K562 (cell line): Measurements from ENCODE around the gene USF2. TPM values are rescaled to one million over a fixed set of nuclear protein-coding genes. Genes with fewer than 3 reads are reported as not detected.

Experiments used
- ATAC-seq: fragments of 200-7000 bp; cut with Tn5 transposase; 3 replicates; pipeline ENCODE4 v1.9.1; 2020; ENCODE audit warnings: moderate library complexity
- BruUV-seq: library from RNA; stranded (reverse); fragments of 400-500 nt; replicated peaks from 2 replicates; lab custom pipeline; 2021; lab: Mats Ljungman, UMichigan
- CTCF ChIA-PET: fragments of 300-600 bp; formaldehyde crosslinking; extraction: SDS; loops from one replicate; lab custom pipeline; 2021; ENCODE audit warnings: low intra/inter-chr PET ratio; lab: Yijun Ruan, JAX
- POLR2A ChIA-PET: fragments of 300-600, 350-650 bp; sonication (Branson Sonifier 250); formaldehyde crosslinking; extraction: SDS; loops from one replicate; lab custom pipeline; 2021; ENCODE audit warnings: antibody characterized with exemption, inconsistent platforms; lab: Yijun Ruan, JAX
- DNase-seq, 4 experiments: peaks; one replicate each; pipeline versions ENCODE4 v3.0.0 to v3.0.0-alpha.2; 2011 to 2018; ENCODE audit warnings: low spot score in 3 of 4, mixed read lengths in 3 of 4; ENCODE audit errors: extremely low read depth in 1 of 4
- FAIRE-seq: peaks from 2 replicates; lab custom pipeline; 2011; peaks lifted over from hg19 to GRCh38; lab: Jason Lieb, UNC
- H2AFZ ChIP-seq: 2 replicates; pipeline ENCODE4 v1.6.0; 2011; ENCODE audit warnings: low read depth, low read length, control low read depth, inconsistent platforms
- H3K27ac ChIP-seq: fragments of 200-600 bp; 3 replicates; pipeline ENCODE4 v1.8.0; 2011; ENCODE audit warnings: low read depth, mild to moderate bottlenecking, control low read depth, inconsistent platforms, low read length, moderate library complexity, mixed read lengths; ENCODE audit errors: extremely low read depth
- H3K27me3 ChIP-seq, 2 experiments: fragments of 300-600 bp in 1 of 2; 2 replicates in 1 of 2; 3 replicates in 1 of 2; pipeline versions ENCODE4 v1.6.0 to v1.8.0; 2011; ENCODE audit warnings: inconsistent platforms in 2 of 2, low read length in 2 of 2, mild to moderate bottlenecking in 1 of 2, mixed read lengths in 1 of 2, moderate library complexity in 1 of 2; ENCODE audit not compliant: control insufficient read depth in 2 of 2, insufficient read depth in 2 of 2
- H3K36me3 ChIP-seq: fragments of 300-600 bp; 3 replicates; pipeline ENCODE4 v1.8.0; 2011; ENCODE audit warnings: mild to moderate bottlenecking, low read length, inconsistent platforms; ENCODE audit not compliant: control insufficient read depth, insufficient read depth
- H3K4me1 ChIP-seq, 2 experiments: fragments of 200-600 bp in 1 of 2; replicated peaks in 1 of 2; 2 replicates in 1 of 2; 3 replicates in 1 of 2; pipeline versions ENCODE4 v1.5.1 to v1.8.0; 2011; ENCODE audit warnings: inconsistent platforms in 2 of 2, low read length in 2 of 2, mild to moderate bottlenecking in 1 of 2, mixed read lengths in 1 of 2, moderate library complexity in 1 of 2; ENCODE audit not compliant: control insufficient read depth in 2 of 2, insufficient read depth in 2 of 2
- H3K4me2 ChIP-seq: 2 replicates; pipeline ENCODE4 v1.6.1; 2011; ENCODE audit warnings: low read length, control low read depth, inconsistent platforms, mixed read lengths; ENCODE audit not compliant: insufficient read depth
- H3K4me3 ChIP-seq: fragments of 200-600 bp; sonication (generic), shearing (Covaris generic); 2 replicates; pipeline ENCODE4 v1.5.1; 2016; ENCODE audit warnings: control low read depth, inconsistent platforms
- H3K79me2 ChIP-seq: fragments of 200-600 bp; 3 replicates; pipeline ENCODE4 v1.8.0; 2011; ENCODE audit warnings: low read length, inconsistent platforms; ENCODE audit not compliant: control insufficient read depth, insufficient read depth
- H3K9ac ChIP-seq, 2 experiments: 2 replicates each; pipeline versions ENCODE4 v1.6.0 to v1.6.1; 2011; ENCODE audit warnings: low read depth in 2 of 2, low read length in 2 of 2, control low read depth in 1 of 2, inconsistent platforms in 1 of 2, mild to moderate bottlenecking in 1 of 2, mixed read lengths in 1 of 2; ENCODE audit not compliant: insufficient read depth in 1 of 2
- H3K9me1 ChIP-seq: one replicate; pipeline ENCODE4 v1.6.0; 2011; ENCODE audit warnings: inconsistent platforms, mild to moderate bottlenecking, low read length, moderate library complexity; ENCODE audit not compliant: control insufficient read depth, insufficient read depth
- H3K9me3 ChIP-seq: replicated peaks from 2 replicates; pipeline ENCODE4 v1.5.1; 2011; ENCODE audit warnings: low read depth, low read length, inconsistent platforms; ENCODE audit not compliant: control insufficient read depth, insufficient read depth
- H4K20me1 ChIP-seq: replicated peaks from 2 replicates; pipeline ENCODE4 v1.6.1; 2011; ENCODE audit warnings: low read length, inconsistent platforms, mixed read lengths; ENCODE audit not compliant: control insufficient read depth, insufficient read depth
- EZH2 ChIP-seq: IDR thresholded peaks from 2 replicates; pipeline ENCODE4 v1.6.1; 2012; ENCODE audit warnings: low read depth, mild to moderate bottlenecking, inconsistent platforms, low read length, borderline replicate concordance
- HEY1 ChIP-seq: fragments of 250-450 bp; sonication (Bioruptor Pico); IDR thresholded peaks from 2 replicates; pipeline ENCODE4 v1.5.0; 2020; ENCODE audit warnings: mild to moderate bottlenecking, moderate library complexity, borderline replicate concordance
- MYNN ChIP-seq, 2 experiments: sonication (generic); formaldehyde crosslinking in 1 of 2; IDR thresholded peaks; 2 replicates each; pipeline versions ENCODE4 v1.5.0 to v1.6.1; 2016 to 2020; ENCODE audit warnings: antibody characterized with exemption in 1 of 2, missing genetic modification reagents in 1 of 2
- RFX7 ChIP-seq: fragments of 250-450 bp; sonication (Bioruptor Pico); IDR thresholded peaks from 2 replicates; pipeline ENCODE4 v1.5.1; 2021; ENCODE audit warnings: mild to moderate bottlenecking
- TBP ChIP-seq: optimal IDR thresholded peaks from 2 replicates; pipeline ENCODE3; 2011; ENCODE audit warnings: low read depth, low read length, improper control_type of control experiment
- ZNF551 ChIP-seq: fragments of 250-450 bp; sonication (Bioruptor Pico); IDR thresholded peaks from 2 replicates; pipeline ENCODE4 v1.5.0; 2021; ENCODE audit warnings: mild to moderate bottlenecking, moderate library complexity
- ZNF699 ChIP-seq: fragments of 250-450 bp; sonication (Bioruptor Pico); IDR thresholded peaks from 2 replicates; pipeline ENCODE4 v1.8.0; 2021; ENCODE audit warnings: mild to moderate bottlenecking, moderate library complexity; ENCODE audit not compliant: insufficient replicate concordance
- WGBS: fragments of 100-300 bp; shearing (Covaris generic); methylation state at CpG from one replicate; pipeline ENCODE4 v1.1.6; 2016; ENCODE audit warnings: low coverage, mixed read lengths; ENCODE audit not compliant: insufficient coverage; ENCODE audit errors: missing lambda C conversion rate; 5-methylcytosine and 5-hydroxymethylcytosine counted together
- in situ Hi-C: fragments of 300-500 bp; cut with MboI; formaldehyde crosslinking; loops from 4 replicates; pipeline ENCODE4 v1.15.0; 2018; ENCODE audit warnings: inconsistent platforms, mixed read lengths
- intact Hi-C: fragments of 100-400 bp; cut with micrococcal nuclease; formaldehyde crosslinking; loops from 2 replicates; pipeline ENCODE4 v1.14.2; 2022
- polyA plus RNA-seq, 8 experiments: library from polyadenylated mRNA; depleted of rRNA in 4 of 8; stranded (reverse) in 5 of 8; unstranded in 3 of 8; fragments of >200 nt; fragmentation: Nextera tagmentation in 2 of 8; fragmentation: Illumina TruSeq in 1 of 8; extraction: Ambion mirVana in 2 of 8; extraction: Trizol in 1 of 8; gene quantifications; 2 replicates each; pipeline versions ENCODE4 v1.2.1 to v1.2.3, GENCODE V29; 2011 to 2014; ENCODE audit warnings: inconsistent platforms in 1 of 8, missing spikeins in 1 of 8
- total RNA-seq, 7 experiments: library from RNA; depleted of rRNA in 6 of 7; stranded (reverse); fragments of >200 nt in 6 of 7; fragmentation: Illumina TruSeq in 2 of 7; extraction: Trizol in 2 of 7; gene quantifications; 2 replicates each; pipeline versions ENCODE4 v1.2.1 to v1.2.3, GENCODE V29; 2011 to 2021; ENCODE audit warnings: low replicate concordance in 1 of 7

Gene USF2
- total and polyA plus RNA-seq, 9 of the 15 experiments (the other 6 are each of a cell fraction or from before 2014, with no cell fraction given) = 0.27 to 93.7 (median 58.4) TPM

DNA sequence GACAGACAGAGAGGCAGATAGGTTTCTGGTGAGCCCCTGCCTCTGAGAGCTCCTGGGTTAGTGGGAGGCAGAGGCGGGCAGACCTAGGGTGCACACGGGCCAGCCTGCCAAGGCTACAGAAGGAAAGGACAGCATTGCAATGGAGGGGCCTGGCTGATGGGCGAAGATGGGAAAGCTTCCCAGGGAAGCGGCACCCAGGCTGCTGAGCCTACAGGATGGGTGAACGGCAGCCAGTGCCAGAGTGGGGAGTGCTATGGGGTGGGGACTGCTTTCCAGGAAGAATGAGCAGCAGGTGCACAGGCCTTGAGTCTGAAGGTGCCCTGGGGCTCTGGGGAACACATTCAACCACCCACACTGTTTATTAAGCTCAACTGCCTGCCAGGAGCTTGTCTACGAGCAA lies 22.5 kb downstream of the USF2 start:
- FAIRE-seq (no peak), DNase-seq (no peak), ATAC-seq (no peak)
- Histone ChIP-seq H3K27ac (no peak overlapping the region), H2AFZ (no peak overlapping the region), H3K9ac (0 out of 4 replicates have a peak overlapping the region, but pooled peaks of 1 of the 2 experiments have one; percentile 12), H3K9me3 (no peaks in the 10 kb centered on the region), H3K9me1 (no peaks in the 10 kb centered on the region), H4K20me1 (no peaks in the 10 kb centered on the region), H3K27me3 (peaks cover 2 to 12% of the 10 kb centered on the region in 2 experiments; a peak in 2 of 5 replicates), H3K79me2 (no peaks in the 10 kb centered on the region), H3K4me3 (no peak overlapping the region), H3K36me3 (no peaks in the 10 kb centered on the region)
- in situ Hi-C loops (no loop called here), intact Hi-C loops (no loop called here)
- ChIA-PET CTCF (no interaction called here), POLR2A (interaction anchor here (0.7 to 1.3 kb wide), 5 partner anchors 9 to 299 kb away, joined by 3 to 10 read pairs (median 5); no protein-coding TSS in a partner anchor)
- BruUV-seq = no TSS peak
- TF ChIP-seq HEY1 (CRISPR knock-in tag) (no peak), TBP (no peak), ZNF551 (CRISPR knock-in tag) (no peak), ZNF699 (CRISPR knock-in tag) (no peak), RFX7 (CRISPR knock-in tag) (no peak), EZH2 (no peak), MYNN (IDR thresholded peaks at IDR 0.05) (no peak), MYNN (CRISPR knock-in tag; IDR thresholded peaks at IDR 0.05) (no peak)
- TF ChIP-seq, all 486 proteins: peak for 0
- WGBS = 16% methylated on average over 6 of the region's 6 CpGs
- Histone ChIP-seq H3K4me2 (no peak overlapping the region), H3K4me1 (peaks cover 10 to 42% of the 10 kb centered on the region in 2 experiments; a peak in 4 of 5 replicates)
